GM12801 (cell line): ENCODE results near the gene DMRTB1.

Source experiments
- CTCF ChIP-seq: IDR thresholded peaks from one replicate; pipeline ENCODE4 v1.5.1; 2011; ENCODE audit warnings: control low read depth; ENCODE audit not compliant: insufficient read length; ENCODE audit errors: extremely low read depth

Gene DMRTB1

GRCh38 chr1:53467391-53467790 is 8.2 kb downstream of the DMRTB1 start:
- no peak for TF ChIP-seq CTCF

- TF ChIP-seq CTCF: no peak
Observed at GRCh38 chr1:53468374-53468773, 9.2 kb downstream of the DMRTB1 start.

GRCh38 chr1:53469373-53469772 is 10.2 kb downstream of the DMRTB1 start:
- no peak for TF ChIP-seq CTCF

GRCh38 chr1:53470155-53470554 is 11.0 kb downstream of the DMRTB1 start:
- TF ChIP-seq CTCF: no peak

GRCh38 chr1:53470584-53470983 is 11.4 kb downstream of the DMRTB1 start:
- no peak for TF ChIP-seq CTCF

GRCh38 chr1:53471000-53471399 is 11.8 kb downstream of the DMRTB1 start:
- TF ChIP-seq CTCF: no peak

- no peak for TF ChIP-seq CTCF
Observed at GRCh38 chr1:53473463-53473862, 14.3 kb downstream of the DMRTB1 start.

GRCh38 chr1:53475664-53476063 is 16.5 kb downstream of the DMRTB1 start:
- no peak for TF ChIP-seq CTCF
